Activated CD8-positive, alpha-beta memory T cell treated with anti-CD3 and anti-CD28 coated beads, Interleukin-2, amount 50 U/mL, for 24 hours (primary cell): Measurements from ENCODE around the gene TUBD1.
"Not testable (repeated sequence)": the region's sequence is repeated elsewhere in the genome, so short reads cannot be mapped to it uniquely, and the experiment has no call there.

Source experiments
- DNase-seq: peaks from one replicate; pipeline ENCODE4 v3.0.0-alpha.2; 2020; ENCODE audit errors: extremely low read depth

Gene TUBD1

DNA sequence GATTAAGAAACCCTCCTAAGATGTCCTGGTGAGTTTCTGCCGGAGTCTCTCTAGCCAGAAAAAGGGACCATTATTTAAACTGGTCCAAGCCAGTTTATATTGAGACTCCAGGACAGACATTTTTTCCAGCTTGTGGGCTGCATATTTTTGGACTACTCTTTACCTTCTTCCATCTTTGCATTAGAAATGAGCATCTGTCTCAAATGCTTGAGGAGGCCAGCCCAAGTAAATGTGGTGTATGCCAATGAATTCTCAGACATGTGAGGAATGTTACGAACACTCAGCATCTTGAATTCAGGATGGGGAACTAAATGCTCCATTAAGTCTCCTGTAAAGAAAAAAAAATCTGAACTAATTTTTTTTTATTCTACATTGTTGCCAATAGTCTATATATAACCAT, 18.4 kb downstream of the TUBD1 start:
- no peak for DNase-seq

- not testable (repeated sequence) for DNase-seq
Measured at GRCh38 chr17:59873414-59873813, 19.3 kb downstream of the TUBD1 start.

- no peak for DNase-seq
Measured at GRCh38 chr17:59872351-59872750, 20.4 kb downstream of the TUBD1 start.

DNA sequence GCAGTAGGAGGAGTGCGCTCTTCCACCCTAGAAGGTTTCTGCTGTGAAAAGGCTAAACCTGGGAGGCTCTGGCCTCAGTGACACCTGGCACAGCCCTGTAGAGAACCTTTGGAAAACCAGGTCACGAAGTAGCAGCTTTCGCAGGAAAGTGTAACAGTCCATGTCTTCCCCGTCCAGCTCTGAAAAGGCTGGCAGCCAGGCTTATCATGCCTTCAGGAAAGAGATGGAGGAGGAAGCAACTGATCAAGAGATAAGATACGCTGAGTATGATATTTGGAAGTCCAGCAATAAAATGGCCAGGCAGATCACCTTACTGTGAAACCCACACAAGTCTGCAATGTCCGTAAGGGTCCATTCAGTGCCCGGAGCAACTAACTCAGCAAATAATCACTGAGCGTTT, 22.3 kb downstream of the TUBD1 start:
- no peak for DNase-seq

DNA sequence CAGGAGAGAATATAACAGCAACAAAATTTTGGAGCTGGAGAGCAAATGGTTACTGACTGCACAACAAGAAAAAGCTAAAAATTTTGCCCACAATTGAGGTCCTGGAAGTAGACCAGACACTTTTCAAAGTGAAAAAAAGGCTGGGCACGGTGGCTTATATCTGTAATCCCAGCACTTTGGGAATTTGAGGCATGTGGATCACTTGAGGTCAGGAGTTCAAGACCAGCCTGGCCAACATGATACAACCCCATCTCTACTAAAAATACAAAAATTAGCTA, 22.9 kb downstream of the TUBD1 start:
- DNase-seq, result no peak

GRCh38 chr17:59863616-59864015, 29.1 kb downstream of the TUBD1 start:
- no peak for DNase-seq

- DNase-seq, result no peak
Measured at GRCh38 chr17:59859444-59860025, 33.2 kb downstream of the TUBD1 start.

- no peak for DNase-seq
Measured at GRCh38 chr17:59858932-59859331, 33.8 kb downstream of the TUBD1 start.

DNA sequence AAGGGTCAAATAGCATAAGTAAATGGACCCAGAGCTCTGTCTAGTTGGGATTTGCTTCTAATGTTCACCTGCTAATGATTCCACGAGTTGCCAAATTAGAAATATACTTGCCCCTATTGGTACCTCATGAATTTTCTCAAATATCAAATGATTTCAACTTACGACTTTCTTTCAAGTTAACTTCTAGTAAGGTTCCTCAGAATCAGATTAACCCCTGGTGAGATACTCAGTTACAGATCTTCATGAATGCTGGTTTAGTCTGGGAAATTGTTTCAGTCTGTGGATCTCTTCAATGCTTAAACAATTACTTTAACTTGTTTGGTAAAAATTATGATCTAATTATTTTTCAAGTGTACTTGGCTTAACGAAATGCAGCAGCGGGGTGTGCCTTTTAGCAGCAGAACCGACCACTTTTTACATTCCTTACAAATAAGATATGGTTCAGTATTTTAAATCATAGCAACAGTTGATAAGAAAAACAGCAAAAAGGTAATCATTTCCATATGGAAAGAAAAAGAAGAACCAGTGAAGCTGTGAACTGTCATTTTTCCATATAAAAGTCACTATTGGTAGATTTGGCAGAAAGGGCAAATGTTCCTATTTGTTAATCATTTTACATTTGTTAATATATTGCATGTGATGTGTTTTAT, 34.5 kb downstream of the TUBD1 start:
- no peak for DNase-seq

DNA sequence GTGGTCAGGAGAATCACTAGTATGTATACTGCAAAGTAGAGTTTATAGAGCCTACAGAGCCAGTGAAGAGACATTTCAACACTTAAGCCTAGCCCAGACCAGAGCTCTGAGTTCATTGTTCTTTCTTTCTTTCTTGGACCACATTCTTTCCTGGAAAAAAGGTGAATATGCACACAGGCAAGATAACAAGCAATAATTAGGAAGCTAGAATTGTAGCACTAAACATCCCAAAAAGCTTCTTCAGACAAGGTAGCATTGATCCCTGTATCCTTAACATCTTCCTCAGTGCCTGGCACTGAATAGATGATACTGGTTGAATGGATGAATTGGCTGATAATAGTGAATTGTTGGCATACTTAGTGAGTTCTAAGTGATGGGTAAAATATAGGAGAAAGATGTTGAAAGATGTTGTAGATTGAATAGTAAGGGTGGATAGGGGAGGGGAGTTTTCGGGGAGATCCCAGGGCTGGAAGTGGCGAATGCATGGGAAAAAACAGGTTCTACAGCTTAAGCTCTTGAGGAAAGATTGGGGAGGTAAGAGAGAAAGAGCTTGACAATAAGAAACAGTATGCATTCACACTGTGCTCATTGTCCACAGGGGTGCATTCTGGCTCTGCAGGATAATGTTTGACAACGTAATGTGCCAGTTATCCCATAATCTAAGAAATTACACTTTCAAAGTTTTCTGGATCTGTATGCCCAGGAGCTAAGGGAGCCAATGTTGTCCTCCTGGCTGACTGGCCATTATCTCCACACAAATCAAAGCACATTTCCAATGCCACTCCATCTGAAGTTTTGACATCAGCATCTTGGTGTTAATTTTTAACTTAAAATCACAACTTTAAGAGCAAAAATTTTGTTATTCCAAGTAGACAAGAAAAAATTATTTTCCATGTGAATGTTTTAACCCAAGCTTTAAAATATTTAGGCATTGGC, 35.6 kb downstream of the TUBD1 start:
- DNase-seq, result no peak

GRCh38 chr17:59853919-59854729, 38.6 kb downstream of the TUBD1 start:
- not testable (repeated sequence) for DNase-seq

DNA sequence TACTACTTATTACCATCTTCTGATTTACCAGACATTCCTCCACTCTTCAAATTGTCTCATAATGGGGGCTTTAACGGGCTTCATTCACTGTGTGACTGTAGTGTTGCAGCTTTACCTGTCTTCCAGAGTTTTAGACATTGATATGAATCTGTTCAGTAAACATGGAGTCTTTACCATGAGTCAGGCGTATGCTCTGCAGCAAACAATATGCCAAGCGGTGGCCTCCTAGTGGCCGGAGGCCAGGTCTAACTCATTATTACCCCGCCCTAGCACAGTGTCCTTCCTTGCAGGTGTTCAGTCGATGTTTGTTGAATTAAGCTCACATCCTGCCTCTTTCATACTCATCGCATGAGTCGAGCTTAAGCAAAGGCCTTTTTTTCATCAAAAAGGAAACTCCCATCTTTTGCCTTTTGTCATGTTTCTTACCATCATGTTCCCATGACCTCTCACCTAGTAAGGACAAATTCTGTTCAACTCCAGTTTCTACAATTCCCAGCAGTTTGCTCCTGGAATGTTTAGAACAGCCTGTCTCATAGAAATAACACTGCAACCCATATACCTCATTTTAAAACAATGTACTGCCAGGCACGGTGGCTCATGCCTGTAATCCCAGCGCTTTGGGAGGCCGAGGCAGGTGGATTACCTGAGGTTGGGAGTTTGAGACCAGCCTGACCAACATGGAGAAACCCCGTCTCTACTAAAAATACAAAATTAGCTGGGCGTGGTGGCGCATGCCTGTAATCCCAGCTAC, 39.4 kb downstream of the TUBD1 start:
- DNase-seq, result no peak

GRCh38 chr17:59852847-59853167, 39.9 kb downstream of the TUBD1 start:
- DNase-seq, result not testable (repeated sequence)

DNA sequence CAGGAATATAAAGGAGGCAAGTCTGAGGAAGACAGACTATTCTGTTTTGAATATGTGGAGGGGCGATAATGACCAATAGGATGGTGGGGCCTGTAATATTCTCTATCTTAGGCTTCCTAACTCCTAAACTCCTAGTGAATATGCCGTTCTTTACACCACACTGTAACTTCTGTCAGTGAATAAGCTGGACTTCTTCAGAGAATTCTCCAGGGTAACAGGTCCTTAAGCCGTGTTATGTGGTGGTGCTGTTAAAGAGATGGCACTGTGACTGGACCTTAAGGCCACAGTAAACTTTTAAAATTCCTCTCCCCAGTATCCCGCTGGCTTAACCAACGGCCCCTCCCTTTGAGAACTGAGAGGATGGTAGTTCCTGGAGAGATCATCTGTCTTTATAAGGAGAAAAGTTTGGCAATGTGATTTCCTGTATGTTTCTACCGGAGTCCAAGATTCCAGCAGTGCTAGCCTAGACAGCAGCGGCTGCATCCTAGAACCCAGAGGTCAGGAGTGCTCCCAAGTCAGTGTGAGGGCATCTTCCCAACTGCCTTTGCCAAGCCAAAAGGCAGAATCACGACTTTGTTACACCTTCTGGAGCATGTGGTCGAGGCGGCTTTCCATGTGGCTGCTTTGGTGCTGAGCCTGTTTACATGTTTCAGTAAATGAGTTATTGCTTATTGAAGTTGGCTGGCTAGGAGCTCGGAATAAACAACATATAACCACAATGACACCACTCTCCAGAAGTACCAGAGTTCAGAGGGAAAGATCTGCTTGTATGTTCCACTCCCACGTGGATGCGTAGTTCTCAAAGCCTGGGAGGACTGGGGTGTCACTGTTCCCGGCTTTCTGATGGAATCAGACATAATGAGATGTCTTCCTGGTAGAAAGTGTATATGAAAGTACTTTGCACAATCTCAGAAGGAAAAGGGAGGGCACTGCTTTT, 41.0 kb downstream of the TUBD1 start:
- DNase-seq, result no peak

DNA sequence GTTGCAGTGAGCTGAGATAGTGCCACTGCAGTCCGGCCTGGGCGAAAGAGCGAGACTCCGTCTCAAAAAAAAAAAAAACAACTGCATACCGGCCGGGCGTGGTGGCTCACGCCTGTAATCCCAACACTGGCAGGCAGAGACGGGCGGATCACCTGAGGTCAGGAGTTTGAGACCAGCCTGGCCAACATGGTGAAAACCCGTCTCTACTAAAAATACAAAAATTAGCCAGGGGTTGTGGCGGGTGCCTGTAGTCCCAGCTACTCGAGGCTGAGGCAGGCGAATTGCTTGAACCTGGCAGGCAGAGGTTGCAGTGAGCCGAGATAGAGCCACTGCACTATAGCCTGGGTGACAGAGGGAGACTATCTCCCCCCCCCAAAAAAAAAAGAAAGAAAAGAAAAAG, 42.4 kb downstream of the TUBD1 start:
- DNase-seq, result not testable (repeated sequence)

DNA sequence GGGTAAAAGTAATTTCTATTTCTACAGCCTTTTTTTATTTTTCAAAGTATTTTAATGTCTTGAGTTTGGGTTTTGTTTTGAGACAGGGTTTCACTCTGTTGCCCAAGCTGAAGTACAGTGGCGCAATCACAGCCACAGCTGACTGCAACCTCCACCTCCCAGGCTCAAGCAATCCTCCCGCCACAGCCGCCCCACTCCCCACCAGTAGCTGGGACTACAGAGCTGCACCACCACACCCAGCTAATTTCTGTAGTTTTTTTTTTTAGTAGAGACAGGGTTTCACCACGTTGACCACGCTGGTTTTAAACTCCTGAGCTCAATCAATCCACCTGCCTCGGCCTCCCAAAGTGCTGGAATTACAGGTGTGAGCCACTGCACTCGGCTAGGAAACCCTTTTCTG, 44.0 kb downstream of the TUBD1 start:
- no peak for DNase-seq

DNA sequence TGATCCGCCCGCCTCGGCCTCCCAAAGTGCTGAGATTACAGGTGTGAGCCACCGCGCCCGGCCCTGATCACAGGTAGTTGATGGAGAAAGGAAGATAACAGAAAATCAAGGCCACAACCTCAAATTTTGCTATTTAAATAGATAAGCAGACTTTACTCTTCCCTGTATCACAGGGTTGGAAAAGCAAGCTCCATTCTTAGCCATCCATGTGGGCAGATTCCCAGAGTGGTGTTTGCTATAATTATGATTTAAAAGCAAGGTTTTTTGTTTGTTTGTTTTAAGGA, 44.4 kb downstream of the TUBD1 start:
- DNase-seq, result no peak

DNA sequence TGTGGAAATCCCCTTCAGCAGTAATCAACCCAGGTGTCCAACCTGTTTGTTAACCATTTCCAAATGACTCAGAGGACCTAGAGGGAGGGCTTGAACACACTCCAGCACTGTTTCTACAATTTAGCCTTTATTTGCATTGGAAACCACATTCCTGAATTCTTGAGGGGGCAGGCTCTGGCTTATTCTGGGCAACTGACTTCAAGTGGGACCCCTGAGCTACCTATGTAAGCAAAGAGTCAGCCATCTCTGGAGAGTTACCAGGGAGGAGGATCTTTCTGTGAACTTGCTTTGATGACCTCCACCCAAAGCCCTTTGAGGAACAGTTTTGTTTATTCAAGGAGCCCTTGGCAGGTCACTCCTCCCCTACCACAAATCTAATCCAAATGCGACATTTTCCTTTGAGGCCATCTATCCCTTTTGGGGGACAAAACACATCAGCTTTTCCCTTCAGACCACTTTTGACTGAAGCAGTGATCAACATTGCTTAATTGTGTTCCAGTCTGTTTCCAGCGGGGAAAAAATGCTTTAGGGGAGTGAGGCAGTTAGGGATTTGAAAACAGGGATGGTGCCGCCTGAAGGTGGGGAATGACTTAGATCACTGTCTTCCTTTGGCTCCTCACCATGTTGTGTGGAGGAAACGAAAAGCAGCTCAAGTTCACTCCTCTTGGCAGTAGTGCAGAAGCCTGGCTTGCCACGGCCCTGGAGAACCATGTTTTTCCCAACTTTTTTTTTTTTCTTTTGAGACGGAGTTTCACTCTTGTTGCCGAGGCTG, 46.2 kb downstream of the TUBD1 start:
- no peak for DNase-seq

GRCh38 chr17:59845595-59846393, 46.9 kb downstream of the TUBD1 start:
- no peak for DNase-seq
